Motor neuron (in vitro differentiated cells): ENCODE data around the gene GPHN. TPM values are rescaled to one million over a fixed set of nuclear protein-coding genes. Genes with fewer than 3 reads are reported as not detected.
A peak's percentile ranks its signal among the peaks of the same experiment; 100 is the strongest.
"Not testable (repeated sequence)": the region's sequence is repeated elsewhere in the genome, so short reads cannot be mapped to it uniquely, and the experiment has no call there.

ENCODE experiments used
- ATAC-seq, 8 experiments: fragments of 200-7000 bp; cut with Tn5 transposase; replicated peaks in 6 of 8; 2 replicates each; pipeline ENCODE4 v1.8.0; 2021; ENCODE audit warnings: mild to moderate bottlenecking in 8 of 8, moderate library complexity in 8 of 8
- H3K27ac ChIP-seq, 2 donors: fragments of 250-450 bp; sonication (Bioruptor Pico); 2 replicates each; pipeline ENCODE4 v1.9.0; 2021; ENCODE audit warnings: antibody characterized with exemption in 2 of 2, mild to moderate bottlenecking in 2 of 2, moderate library complexity in 1 of 2
- H3K4me1 ChIP-seq, 2 donors: fragments of 250-450 bp; sonication (Bioruptor Pico); replicated peaks in 1 of 2; 2 replicates each; pipeline ENCODE4 v1.6.1; 2021; ENCODE audit warnings: antibody characterized with exemption in 2 of 2, mild to moderate bottlenecking in 2 of 2, moderate library complexity in 1 of 2
- H3K4me3 ChIP-seq, 5 donors: fragments of 250-450 bp; sonication (Bioruptor Pico); 2 replicates each; pipeline ENCODE4 v1.9.0; 2021; ENCODE audit warnings: antibody characterized with exemption in 5 of 5, mild to moderate bottlenecking in 5 of 5, moderate library complexity in 4 of 5
- WGBS, 10 experiments: fragments of 450-650 bp; shearing (Covaris generic); methylation state at CpG; one replicate each; pipeline ENCODE4 v1.0.0; 2022; 5-methylcytosine and 5-hydroxymethylcytosine counted together
- in situ Hi-C, 9 experiments: fragments of 400-800 bp; cut with MboI; loops; one replicate each; pipeline ENCODE4 v1.15.0; 2021; ENCODE audit warnings: low sequenced_read_pairs in 9 of 9, low pct_unique_long_range_greater_than_20kb in 2 of 9; ENCODE audit not compliant: unreplicated experiment in 9 of 9
- total RNA-seq, 8 experiments: library from RNA; unstranded; fragments of 300-600 nt; gene quantifications; 2 replicates each; pipeline versions ENCODE4 v1.2.3 to v1.2.4, GENCODE V29; 2022

Gene GPHN
- total RNA-seq, 8 experiments from 2014 or later: 15.9 to 77.5 (median 55.0) TPM

GRCh38 chr14:66813636-66814035 is 305.7 kb downstream of the GPHN start:
- ATAC-seq: no peak
- Histone ChIP-seq H3K4me1 (no peaks in the 10 kb centered on the region), H3K4me3 (no peak overlapping the region), H3K27ac (no peak overlapping the region)
- in situ Hi-C loops: no loop called here
- WGBS, 10 experiments: 86 to 100% (median 100%) methylated on average over 1 to 3 of the region's 6 CpGs; no CpG with 5 or more reads in 6 of the 10 experiments

GRCh38 chr14:66815687-66816086 is 307.7 kb downstream of the GPHN start:
- no peak overlapping the region for H3K27ac ChIP-seq
- in situ Hi-C loops: no loop called here
- ATAC-seq: no peak
- WGBS, 10 experiments: 79 to 100% (median 100%) methylated on average over 1 to 2 of the region's 2 CpGs; no CpG with 5 or more reads in 2 of the 10 experiments
- no peaks in the 10 kb centered on the region for H3K4me1 ChIP-seq
- H3K4me3 ChIP-seq: no peak overlapping the region

- no peak for ATAC-seq
- in situ Hi-C loops: no loop called here
Measured at GRCh38 chr14:66824251-66824650, 316.3 kb downstream of the GPHN start.

DNA sequence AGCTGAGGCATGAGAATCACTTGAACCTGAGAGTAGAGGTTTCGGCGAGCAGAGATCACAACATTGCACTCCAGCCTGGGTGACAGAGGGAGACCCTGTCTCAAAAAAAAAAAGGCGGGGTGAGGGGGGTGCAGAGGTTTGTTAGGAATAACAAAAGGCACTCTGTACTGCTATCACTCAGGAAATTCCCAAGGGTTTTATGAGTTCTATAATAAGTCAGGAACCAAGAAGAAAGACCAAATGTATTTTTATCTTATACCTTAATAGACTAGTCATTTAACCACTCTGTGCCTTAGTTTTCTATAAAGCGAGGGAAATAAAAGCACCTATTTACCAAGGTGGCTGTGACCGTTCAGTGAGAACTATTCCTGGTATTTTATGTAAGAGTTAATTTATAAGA is 319.2 kb downstream of the GPHN start:
- WGBS, 10 experiments: 80 to 100% (median 100%) methylated on average over 1 to 5 of the region's 5 CpGs; no CpG with 5 or more reads in 1 of the 10 experiments
- no peak overlapping the region for H3K27ac ChIP-seq
- in situ Hi-C loops: no loop called here
- ATAC-seq: no peak
- no peak overlapping the region for H3K4me3 ChIP-seq
- H3K4me1 ChIP-seq: no peaks in the 10 kb centered on the region

More at GRCh38 chr14:66824251-66824650, 316.3 kb downstream of the GPHN start:
- Histone ChIP-seq H3K4me3 (no peak overlapping the region), H3K27ac (no peak overlapping the region), H3K4me1 (no peaks in the 10 kb centered on the region)
- 44 to 100% (median 83%) methylated on average over 1 to 2 of the region's 2 CpGs; no CpG with 5 or more reads in 1 of the 10 experiments for WGBS, 10 experiments

GRCh38 chr14:66831173-66831572 is 323.2 kb downstream of the GPHN start:
- ATAC-seq: no peak
- 40 to 100% (median 94%) methylated on average over 1 of the region's 1 CpG; no CpG with 5 or more reads in 2 of the 10 experiments for WGBS, 10 experiments
- Histone ChIP-seq H3K4me3 (no peak overlapping the region), H3K4me1 (no peaks in the 10 kb centered on the region), H3K27ac (no peak overlapping the region)
- in situ Hi-C loops: no loop called here

- no peaks in the 10 kb centered on the region for H3K4me1 ChIP-seq
- H3K4me3 ChIP-seq: no peak overlapping the region
- 75 to 100% (median 95%) methylated on average over 1 to 2 of the region's 2 CpGs for WGBS, 10 experiments
- ATAC-seq: no peak
- no peak overlapping the region for H3K27ac ChIP-seq
- in situ Hi-C loops: no loop called here
Measured at GRCh38 chr14:66833816-66834215, 325.9 kb downstream of the GPHN start.

DNA sequence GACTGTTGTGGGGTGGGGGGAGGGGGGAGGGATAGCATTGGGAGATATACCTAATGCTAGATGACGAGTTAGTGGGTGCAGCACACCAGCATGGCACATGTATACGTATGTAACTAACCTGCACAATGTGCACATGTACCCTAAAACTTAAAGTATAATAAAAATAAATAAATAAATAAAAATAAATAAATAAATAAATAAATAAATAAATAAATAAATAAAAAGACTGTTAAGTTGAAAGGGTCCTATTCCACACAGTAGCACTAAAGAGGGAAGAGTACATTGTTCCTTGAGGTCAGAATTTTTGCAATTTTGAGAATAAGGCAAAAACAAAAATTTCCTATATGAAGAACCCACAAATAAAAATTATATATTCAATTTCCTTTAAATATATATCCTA is 329.5 kb downstream of the GPHN start:
- H3K27ac ChIP-seq, H3K4me1 ChIP-seq, in situ Hi-C loops, H3K4me3 ChIP-seq, ATAC-seq: not testable (repeated sequence)
- WGBS, 10 experiments: 100% methylated on average over 1 of the region's 2 CpGs; no CpG with 5 or more reads in 7 of the 10 experiments

DNA sequence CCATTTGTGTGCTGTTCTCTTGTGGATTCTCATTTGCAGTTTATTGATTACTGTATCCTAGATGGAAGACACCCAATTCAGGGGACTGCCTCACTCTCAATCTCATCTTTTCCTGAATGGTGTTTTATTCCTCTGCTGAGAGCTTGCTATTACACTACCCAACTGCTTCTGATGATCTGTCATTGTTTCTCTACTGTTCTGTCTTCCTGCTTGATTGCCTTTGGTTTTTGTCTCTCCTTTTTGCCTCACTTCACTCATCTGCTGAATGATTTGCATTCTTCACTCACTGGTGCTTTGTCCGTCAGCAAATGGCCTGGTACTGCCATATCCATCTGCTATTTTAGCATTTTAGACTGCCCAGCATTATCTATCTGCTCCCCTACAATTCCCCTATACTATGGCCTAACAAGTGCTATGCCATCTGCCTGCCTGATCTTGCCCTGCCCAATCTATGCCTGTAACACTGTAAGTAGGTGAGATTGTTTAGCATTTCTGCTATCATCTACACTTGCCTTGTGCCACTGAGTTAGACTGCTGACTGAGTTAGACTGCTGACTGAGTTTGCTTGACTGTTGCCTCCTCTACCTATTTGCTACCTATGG is 335.1 kb downstream of the GPHN start:
- Histone ChIP-seq H3K27ac (peak overlapping the region in 1 of 2 donors; percentile 44), H3K4me1 (peaks cover 6 to 11% of the 10 kb centered on the region in 2 donors), H3K4me3 (no peak overlapping the region)
- in situ Hi-C loops: no loop called here
- peak in 6 of 8 experiments; percentile 30 to 77 (median 51) for ATAC-seq
- 0 to 80% (median 20%) methylated on average over 1 of the region's 1 CpG; no CpG with 5 or more reads in 6 of the 10 experiments for WGBS, 10 experiments

GRCh38 chr14:66850258-66850888 is 342.4 kb downstream of the GPHN start:
- in situ Hi-C loops: no loop called here
- no peak overlapping the region for H3K4me3 ChIP-seq
- no peaks in the 10 kb centered on the region for H3K4me1 ChIP-seq
- WGBS, 10 experiments: 90 to 100% (median 96%) methylated on average over 3 to 4 of the region's 4 CpGs; no CpG with 5 or more reads in 1 of the 10 experiments
- no peak overlapping the region for H3K27ac ChIP-seq
- ATAC-seq: no peak

DNA sequence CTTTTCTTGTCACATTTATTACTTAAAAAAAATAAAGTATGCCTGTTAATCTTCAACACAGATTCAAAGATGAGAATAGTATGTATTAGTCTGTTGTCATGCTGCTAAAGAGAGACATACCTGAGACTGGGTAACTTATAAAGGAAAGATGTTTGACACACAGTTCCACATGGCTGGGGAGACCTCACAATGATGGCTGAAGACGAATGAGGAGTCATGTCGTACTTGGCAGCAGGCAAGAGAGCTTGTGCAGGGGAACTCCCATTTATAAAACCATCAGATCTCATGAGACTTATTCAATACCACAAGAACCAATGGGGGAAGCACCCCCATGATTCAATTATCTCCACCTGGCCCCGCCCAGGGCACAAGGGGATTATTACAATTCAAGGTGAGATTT is 345.4 kb downstream of the GPHN start:
- 58 to 100% (median 95%) methylated on average over 1 to 3 of the region's 3 CpGs; no CpG with 5 or more reads in 3 of the 10 experiments for WGBS, 10 experiments
- H3K4me1 ChIP-seq: no peaks in the 10 kb centered on the region
- H3K27ac ChIP-seq: no peak overlapping the region
- no peak for ATAC-seq
- in situ Hi-C loops: no loop called here
- no peak overlapping the region for H3K4me3 ChIP-seq

DNA sequence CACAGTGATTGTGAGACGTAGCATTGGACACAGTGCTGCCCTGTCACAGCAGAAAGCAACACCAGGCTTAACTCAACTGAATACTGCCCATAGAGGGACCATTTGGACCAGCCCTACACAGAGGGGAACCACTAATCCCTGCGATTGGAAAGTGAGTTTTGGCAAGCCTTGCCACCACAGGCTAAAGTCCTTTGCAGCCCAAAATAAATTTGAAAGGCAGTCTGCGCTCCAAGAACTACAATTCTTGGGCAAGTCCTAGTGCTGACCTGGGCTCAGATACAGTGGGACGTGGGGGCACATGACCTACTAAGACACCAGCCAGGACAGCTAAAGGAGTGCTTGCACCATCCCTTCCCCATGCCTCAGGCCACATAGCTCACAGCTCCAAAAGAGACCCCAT is 349.9 kb downstream of the GPHN start:
- Histone ChIP-seq H3K27ac (no peak overlapping the region), H3K4me3 (no peak overlapping the region), H3K4me1 (no peaks in the 10 kb centered on the region)
- in situ Hi-C loops: no loop called here
- no peak for ATAC-seq
- 80 to 100% (median 90%) methylated on average over 2 to 3 of the region's 4 CpGs; no CpG with 5 or more reads in 4 of the 10 experiments for WGBS, 10 experiments

GRCh38 chr14:66859063-66859671 is 351.2 kb downstream of the GPHN start:
- no peak overlapping the region for H3K27ac ChIP-seq
- H3K4me3 ChIP-seq: no peak overlapping the region
- in situ Hi-C loops: no loop called here
- 90 to 100% (median 100%) methylated on average over 1 to 4 of the region's 5 CpGs; no CpG with 5 or more reads in 1 of the 10 experiments for WGBS, 10 experiments
- ATAC-seq: no peak
- no peaks in the 10 kb centered on the region for H3K4me1 ChIP-seq

- no peak for ATAC-seq
- in situ Hi-C loops: no loop called here
- H3K4me1 ChIP-seq: no peaks in the 10 kb centered on the region
Measured at GRCh38 chr14:66881596-66881995, 373.6 kb downstream of the GPHN start.

More at GRCh38 chr14:66881596-66881995, 373.6 kb downstream of the GPHN start:
- H3K27ac ChIP-seq: no peak overlapping the region
- H3K4me3 ChIP-seq: no peak overlapping the region
